CD4-positive, alpha-beta T cell treated with Interleukin-17A for 4 hours (primary cell): ENCODE results near the gene RPS18.
"Not testable (repeated sequence)": the region's sequence is repeated elsewhere in the genome, so short reads cannot be mapped to it uniquely, and the experiment has no call there.

Source experiments
- DNase-seq: peaks from one replicate; pipeline ENCODE4 v3.0.0-alpha.2; 2020; ENCODE audit warnings: mixed read lengths

The RPS18 gene

DNA sequence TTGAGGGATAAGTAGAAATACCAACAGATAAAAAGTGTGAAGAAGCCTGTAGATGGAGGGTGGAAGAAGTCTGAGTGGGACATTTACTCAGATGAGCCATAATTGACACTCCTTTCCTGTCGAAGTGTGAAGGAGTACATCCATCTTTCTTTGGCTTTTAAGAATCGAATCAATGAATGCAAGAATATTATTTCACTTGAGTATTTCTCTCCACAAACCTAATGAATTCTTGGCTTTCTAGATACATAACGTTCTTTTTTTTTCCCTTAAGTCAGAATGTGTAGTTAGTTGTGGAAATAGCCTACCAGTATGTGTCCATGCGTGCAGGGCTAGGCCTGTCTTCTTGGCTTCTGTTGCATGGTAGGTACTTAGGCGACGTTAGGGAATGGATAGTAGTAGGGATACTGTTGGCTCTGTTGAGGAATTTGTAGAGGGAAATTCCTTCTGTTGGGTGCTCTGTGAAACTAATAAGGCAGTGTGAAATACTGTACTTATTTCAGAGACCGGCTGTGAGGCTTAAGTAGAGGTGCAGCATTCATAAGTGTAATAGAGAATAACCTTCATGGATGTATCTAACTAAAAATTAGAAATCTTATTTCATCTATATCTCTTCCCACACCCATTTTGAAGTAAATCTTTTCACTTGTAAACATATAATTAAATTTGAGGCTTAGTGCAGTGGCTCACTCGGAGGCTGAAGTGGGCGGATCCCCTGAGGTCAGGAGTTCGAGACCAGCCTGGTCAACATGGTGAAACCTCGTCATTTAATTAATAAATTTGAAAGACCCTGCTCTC, 1.5 kb downstream of the RPS18 start:
- no peak for DNase-seq

DNA sequence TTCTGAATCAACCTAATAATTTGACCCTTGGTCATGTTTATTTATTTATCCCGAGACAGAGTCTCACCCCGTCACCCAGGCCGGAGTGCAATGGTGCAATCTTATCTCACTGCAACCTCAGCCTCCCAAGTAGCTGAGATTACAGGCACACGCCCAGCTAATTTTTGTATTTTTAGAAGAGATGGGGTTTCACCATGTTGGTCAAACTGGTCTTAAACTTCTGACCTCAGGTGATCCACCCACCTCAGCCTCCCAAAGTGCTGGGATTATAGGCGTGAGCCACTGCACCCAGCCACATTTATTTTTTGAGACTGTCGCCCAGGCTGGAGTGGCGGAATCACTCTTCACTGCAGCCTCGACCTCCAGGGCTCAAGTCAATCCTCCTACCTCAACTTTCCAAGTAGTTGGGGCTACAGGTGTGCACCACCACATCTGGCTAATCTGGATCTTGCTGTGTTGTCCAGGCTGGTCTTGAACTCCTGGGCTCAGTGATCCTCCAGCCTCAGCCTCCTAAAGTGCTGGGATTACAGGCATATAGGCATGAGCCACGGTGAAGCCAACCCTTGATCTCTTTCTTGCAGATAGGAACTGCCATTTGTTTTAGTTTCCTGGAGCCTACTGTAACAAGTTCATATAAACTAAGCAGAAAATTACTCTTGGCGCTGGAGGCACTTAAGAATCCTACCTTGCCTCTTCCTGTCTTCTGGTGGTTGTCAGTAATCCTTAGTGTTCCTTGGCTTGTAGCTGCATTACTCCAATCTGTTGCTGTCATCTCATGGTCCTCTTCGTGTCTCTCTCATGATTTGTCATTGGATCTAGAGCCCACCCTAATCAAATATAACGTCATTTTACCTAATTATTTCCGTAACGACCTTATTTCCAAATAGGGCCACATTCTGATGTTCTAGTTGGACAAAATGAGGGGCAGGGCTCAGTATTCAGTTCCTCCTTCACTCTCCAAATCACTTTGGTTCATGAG, 2.3 kb downstream of the RPS18 start:
- no peak for DNase-seq

DNA sequence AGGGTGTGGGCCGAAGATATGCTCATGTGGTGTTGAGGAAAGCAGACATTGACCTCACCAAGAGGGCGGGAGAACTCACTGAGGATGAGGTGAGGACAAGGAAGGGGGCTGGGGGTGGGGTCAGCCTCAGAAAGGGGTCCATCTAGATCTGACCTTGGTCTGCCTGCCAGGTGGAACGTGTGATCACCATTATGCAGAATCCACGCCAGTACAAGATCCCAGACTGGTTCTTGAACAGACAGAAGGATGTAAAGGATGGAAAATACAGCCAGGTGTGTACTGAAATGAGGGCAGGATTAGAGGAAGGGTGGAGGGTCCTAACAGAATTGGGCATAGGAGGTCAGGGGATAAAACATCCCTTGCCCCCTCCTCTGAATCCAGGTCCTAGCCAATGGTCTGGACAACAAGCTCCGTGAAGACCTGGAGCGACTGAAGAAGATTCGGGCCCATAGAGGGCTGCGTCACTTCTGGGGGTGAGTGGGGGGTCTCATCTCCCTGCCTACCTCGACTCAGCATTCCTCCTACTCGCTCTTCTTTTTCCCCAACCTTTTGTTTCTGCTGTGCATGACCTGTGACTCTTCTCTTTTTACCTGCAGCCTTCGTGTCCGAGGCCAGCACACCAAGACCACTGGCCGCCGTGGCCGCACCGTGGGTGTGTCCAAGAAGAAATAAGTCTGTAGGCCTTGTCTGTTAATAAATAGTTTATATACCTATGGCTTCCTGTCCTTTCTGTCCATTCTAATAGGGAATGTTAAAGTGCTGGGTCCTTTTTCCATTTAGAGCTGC, 4.1 kb downstream of the RPS18 start:
- DNase-seq = not testable (repeated sequence)

DNA sequence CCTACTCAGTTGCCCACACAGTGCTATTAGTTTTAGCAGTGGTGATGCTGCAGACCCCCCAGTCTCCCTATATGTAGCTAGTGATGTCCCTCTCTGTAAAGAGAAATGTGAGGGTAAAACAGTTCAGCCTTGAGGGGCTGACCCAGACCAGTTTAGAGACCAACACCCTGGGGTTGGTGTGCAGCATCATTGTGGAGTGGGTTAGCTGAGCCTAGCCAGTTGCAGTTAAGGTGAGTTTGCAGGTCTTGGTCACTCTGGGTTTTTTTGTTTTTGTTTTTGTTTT, 4.6 kb downstream of the RPS18 start:
- no peak for DNase-seq

DNA sequence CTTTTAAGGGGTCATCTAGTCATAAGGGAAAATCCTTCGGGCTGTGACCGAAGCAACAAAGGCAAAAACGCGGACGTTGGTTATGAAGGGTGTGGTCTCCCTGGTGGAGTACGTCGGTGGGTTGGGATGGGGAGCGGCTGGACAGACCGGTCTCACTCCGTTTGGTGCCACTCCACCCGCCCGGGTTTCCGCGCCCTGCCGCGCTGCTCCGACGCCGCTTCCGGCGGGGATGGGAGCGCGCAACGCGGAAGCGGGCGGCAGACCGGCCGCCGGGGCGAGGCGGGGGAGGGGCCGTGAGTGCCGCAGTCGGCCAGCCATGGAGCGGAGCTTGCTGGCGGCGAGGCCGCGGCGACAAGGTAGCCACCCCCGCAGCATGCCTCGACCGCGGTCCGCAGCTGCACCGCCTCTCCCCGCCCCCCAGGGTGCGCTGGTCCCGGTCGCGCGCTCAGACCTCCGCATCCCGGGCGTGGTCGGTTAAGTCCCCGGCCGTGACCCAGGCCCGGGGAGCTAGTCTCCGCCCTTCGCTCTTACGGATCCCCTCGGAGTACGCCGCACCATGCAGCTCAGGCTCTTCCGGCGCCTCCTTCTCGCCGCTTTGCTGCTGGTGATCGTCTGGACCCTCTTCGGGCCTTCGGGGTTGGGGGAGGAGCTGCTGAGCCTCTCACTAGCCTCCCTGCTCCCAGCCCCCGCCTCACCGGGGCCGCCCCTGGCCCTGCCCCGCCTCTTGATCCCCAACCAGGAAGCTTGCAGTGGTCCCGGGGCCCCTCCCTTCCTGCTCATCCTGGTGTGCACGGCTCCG, 5.2 kb downstream of the RPS18 start, which contains the start of gene B3GALT4:
Gene B3GALT4 (plus strand): TSS at position 260 of the 799 bp plus-strand sequence. CDS start 297 bp downstream, at position 557.
- peak; percentile 85 for DNase-seq

DNA sequence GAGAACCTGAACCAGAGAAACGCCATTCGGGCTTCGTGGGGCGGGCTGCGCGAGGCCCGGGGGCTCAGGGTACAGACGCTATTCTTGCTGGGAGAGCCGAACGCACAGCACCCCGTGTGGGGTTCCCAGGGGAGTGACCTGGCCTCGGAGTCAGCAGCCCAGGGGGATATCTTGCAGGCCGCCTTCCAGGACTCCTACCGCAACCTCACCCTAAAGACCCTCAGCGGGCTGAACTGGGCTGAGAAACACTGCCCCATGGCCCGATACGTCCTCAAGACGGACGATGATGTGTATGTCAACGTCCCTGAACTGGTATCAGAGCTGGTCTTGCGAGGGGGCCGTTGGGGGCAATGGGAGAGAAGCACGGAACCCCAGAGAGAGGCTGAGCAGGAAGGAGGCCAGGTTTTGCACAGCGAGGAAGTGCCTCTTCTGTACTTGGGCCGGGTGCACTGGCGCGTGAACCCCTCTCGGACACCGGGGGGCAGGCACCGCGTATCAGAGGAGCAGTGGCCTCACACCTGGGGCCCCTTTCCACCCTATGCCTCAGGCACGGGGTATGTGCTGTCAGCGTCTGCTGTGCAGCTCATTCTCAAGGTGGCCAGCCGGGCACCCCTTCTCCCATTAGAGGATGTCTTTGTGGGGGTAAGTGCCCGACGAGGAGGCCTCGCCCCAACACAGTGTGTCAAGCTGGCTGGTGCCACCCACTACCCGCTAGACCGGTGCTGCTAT, 6.0 kb downstream of the RPS18 start:
- DNase-seq = peak; percentile 29

DNA sequence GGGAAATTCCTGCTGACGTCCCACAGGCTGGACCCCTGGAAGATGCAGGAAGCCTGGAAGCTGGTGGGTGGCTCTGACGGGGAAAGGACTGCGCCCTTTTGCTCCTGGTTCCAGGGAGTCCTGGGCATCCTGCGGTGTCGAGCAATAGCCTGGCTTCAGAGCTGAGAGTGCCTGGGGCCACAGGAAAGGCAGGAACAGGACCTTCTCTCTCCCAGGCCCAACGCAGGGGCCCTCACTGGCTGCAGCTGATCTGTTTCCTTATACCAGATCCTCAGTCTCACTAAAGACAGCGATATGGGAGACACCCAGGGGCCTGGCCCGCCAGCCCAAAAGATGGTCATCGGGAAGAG, 6.5 kb downstream of the RPS18 start:
- DNase-seq = no peak

DNA sequence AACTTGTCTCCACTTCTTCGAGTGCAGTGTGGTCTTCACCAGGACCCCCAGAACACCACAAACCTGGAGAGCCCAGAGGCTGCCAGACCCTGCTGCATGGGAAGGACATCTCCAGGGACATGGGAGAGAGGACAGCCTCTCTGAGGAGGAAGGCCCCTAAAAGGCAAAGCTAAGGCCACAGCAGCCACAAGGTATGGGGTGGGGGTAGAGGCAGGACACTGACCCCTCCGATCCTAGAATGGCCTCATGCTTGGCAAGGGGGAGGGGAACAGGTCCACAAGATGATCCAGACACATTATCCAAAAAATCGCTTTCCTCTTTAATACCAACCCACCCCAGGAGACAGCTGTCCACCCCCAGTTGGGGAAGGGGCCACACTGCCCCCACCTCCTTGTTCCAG, 6.9 kb downstream of the RPS18 start:
- DNase-seq = no peak

DNA sequence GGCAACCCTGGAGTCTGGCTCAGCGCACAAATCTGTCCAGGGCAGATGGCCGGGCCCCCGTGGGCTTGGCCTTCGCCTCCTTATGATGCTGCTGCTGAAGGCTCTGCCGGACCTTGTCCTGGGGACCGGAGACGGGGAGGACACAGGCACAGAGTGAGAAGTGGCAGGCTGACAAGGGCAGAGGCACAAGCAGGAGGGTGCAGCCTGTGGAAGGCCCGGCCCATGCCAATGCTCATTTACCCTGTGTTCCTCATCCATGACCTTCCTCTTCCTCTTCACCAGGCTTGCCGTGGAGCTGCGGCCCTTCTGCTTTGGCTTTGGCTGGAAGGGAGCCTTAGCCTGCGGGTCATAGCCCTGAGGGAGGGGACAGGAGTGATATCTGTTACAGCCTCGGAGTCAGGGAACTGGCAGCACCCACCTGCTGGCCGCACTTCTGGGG, 7.4 kb downstream of the RPS18 start:
- DNase-seq = no peak

DNA sequence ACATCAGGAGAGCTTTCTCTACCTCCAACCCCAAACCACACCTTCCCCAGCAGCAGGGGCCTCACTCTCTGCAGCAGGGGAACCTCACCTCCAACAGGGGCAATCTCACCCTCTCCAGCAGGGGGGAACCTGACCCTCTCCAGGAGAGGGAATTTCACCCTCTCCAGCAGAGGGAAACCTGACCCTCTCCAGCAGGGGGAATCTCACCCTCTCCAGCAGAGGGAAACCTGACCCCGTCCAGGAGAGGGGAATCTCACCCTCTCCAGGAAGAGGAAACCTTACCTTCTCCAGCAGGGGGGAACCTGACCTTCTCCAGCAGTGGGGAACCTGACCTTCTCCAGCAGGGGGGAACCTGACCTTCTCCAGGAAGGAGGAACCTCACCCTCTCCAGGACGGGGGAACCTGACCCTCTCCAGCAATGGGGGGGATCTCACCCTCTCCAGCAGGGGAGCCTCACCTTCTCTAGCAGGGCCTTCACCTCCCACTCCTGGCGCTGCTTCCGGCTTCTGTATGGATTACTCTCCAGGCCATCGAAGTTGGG, 8.2 kb downstream of the RPS18 start:
- DNase-seq = peak; percentile 13

DNA sequence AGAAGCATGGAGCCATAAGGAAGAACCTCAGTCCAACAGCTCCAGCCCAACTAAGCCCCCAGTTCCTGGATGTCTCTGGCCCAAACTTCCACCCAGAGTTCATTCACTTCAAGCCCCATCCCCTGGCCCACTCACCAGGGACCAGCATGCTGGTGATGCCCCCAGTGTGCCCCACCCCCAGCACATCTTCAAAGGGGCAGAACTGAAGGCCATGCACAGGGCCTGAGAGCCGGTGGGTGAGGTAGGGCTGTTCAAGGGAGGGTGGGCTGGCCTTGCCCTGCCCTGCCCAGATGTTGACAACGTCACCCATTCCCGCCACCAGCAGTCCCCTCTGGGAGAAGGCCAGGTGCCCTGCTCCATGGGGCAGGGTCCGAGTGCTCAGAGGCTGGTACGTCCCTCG, 8.7 kb downstream of the RPS18 start:
- no peak for DNase-seq

DNA sequence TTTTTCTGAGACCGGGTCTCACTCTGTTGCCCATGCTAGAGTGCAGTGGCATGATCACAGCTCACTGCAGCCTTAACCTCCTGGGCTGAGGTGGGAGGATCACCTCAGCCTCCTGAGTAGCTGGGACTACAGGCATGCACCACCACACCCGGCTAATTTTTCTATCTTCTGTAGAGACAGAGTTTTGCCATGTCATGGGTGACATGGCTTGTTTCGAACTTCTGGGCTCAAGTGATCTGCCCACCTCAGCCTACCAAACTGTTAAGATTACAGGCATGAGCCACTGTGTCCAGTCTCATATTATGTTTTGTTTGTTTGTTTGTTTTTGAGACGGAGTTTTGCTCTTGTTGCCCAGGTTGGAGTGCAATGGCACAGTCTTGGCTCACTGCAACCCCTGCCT, 13.3 kb downstream of the RPS18 start:
- DNase-seq = not testable (repeated sequence)

DNA sequence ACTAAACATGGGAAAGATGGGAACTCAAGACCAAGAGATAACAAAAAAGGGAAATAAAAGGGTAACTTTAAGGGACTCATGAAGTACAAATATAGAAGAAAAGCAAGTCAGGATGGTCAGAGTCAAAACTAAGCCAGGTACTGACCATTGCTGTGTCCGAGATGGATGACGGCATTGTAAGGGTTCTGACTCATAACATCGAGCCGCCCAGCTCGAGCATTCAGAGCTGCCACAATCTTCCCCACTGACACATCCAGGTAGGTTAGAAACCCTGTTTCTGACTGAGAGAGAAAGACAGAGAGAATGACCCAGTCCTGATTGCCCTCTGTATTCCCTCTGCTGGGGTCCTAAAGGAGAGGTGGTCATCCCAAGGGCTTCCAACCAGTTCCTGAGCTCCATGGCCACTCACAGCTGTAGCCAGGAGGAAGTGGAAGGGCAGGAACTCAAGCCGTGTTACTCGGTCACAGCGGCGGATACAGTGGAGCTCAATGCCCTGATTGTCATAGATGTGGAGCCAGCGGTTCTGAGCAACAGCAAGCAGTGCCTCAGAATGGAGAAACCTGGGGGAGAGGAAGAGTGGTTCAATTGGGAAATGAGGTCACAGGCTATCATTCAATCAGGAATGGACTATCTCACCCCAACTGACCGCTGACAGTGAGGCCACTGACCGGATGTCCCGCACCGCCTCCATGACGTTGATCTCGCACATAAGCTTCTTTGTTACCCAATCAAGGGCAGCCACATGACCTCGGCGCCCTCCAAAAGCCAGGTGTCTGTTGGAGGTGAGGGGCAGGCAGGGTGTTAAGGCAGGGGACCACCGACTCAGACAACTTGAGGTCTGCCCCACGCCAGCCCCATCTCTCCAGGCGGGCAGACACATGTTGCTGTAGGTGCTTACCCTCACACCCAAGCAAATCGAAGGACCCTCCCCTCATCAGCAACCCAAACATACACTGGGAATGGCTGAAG, 15.4 kb downstream of the RPS18 start:
- no peak for DNase-seq

DNA sequence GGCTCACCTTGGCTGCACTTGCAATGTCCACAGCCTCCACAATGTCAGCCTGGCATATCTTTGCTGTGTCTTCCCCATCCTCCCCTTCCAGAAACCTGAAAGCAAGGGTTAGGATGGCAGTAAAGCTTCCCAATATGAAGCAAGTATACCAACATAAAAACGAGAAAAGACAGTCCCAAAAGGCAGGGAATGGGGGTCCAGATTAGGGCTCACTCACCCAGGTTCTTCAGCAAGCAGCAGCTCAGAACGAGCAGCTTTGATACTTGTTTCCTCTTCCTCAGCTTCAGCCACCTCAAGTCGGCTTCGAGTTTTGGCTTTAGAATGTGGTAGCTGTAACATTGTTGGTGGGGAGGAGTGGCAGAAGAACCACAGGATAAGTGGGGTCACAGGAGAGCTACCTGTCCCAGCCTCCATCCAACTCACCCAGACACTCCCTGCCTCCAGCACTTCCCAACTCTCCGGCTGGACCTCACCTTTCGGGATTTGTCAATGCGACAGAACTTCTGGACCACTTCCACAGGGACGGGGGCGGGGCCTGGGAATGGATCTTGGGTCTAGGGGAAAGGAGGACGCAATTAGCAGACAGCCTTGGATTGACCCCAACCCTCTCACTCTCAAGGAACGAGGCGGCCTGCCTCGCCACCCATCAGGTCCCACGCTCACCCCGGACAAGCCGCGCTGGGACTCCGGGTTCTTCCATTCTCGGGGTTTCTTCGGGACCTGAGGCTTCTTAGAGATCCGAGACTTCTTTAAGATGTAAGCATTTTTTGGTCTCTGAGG, 16.5 kb downstream of the RPS18 start:
- no peak for DNase-seq

DNA sequence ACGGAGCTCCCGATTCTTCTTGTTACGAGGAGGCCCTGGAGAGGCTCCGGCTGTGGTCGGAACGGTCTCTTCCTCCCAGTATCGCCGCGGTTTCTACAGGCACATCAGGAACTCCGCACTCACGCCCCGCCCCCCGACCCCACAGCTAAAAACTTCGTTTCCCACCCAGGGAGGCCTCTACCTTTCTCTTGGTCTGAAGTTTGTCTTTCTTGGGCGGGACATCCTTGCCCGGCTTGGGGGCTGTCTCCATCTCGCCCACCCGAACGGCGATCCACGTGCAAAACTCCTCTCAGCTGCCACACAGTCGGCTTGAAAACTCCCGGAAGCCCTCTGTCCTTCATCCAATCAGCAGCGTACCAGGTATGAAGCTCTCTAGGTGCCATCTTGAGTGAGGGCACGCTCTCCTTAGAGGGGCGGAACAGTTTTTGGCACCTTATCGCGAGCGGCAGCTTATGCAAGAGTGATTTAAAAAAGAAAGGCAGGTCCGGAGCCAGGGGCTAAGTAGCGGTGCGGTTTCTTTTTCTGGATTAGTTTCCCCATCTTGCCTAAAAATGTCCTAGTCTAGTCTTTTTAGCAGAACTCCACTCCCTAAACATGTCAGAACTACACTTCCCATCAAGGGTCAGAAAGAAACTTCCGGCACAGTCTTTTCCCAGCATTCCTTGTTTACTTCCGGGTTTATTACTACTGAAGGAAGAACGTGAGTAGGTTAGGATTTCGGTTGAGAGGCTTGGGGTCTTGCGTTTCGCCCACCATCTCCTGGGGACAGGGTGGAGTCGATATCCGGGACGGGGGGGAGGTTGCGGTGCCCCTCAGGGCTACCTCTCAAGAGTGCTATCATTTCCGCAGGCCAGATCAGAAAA, 17.3 kb downstream of the RPS18 start, which contains the start of the genes PFDN6 and WDR46:
Gene PFDN6 (plus strand): TSS at position 681 of the 863 bp plus-strand sequence. CDS start 256 bp downstream, outside the sequence.
Gene WDR46 (minus strand): TSS at position 319 of the 863 bp plus-strand sequence. CDS start 69 bp downstream, at position 250.
- DNase-seq = peak; percentile 78

DNA sequence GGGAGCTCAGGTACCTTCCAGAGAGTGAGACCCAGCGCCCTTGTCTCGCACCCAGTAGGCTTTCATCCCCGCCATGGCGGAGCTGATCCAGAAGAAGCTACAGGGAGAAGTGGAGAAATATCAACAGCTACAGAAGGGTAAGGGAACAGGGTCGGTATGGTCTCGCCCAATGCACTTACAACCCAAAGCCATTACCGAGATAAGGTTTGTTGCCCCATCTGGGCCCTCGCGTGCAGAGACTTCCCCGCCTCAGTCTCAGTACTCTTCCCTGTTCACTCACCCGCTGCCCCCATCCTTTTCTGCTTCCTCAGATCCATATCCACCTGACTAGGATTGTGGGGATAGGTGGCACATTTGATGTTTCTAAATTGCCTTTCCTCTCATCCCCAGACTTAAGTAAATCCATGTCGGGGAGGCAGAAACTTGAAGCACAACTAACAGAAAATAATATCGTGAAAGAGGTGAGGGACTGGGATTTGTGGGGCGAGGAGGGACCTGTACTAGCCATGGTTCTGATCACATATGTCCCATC, 18.0 kb downstream of the RPS18 start:
- no peak for DNase-seq

DNA sequence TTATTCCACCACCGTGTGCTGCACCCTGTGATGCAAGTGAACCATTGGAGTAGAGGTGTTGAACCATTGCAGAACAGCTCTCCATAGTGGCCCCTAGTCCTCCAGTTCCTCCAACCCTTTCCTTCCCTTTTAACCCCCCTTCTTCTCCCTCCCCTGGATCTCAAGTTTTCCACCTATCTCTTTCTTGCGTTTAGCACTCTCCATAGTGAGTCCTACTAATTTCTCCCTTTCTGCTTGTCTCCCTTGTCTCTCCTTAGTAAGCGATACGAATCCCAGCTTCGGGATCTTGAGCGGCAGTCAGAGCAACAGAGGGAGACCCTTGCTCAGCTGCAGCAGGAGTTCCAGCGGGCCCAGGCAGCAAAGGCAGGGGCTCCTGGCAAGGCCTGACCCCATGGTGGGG, 18.6 kb downstream of the RPS18 start:
- DNase-seq = no peak
